ENCODE results near the gene HNRNPH3.
A peak's percentile ranks its signal among the peaks of the same experiment; 100 is the strongest.

Gene HNRNPH3

GRCh38 chr10:68348265-68348741, 16.4 kb downstream of the HNRNPH3 start (continued):
- 0 out of 2 replicates have a peak, but pooled peaks have one; percentile 54 for TF ChIP-seq ZNF280D (tag by site-specific recombination; IDR thresholded peaks at IDR 0.05)
- no peak for TF ChIP-seq ZNF830 (tag by site-specific recombination; IDR thresholded peaks at IDR 0.05; ENCODE audit: low read depth)
- no peak for TF ChIP-seq ZNF473 (tag by site-specific recombination; IDR thresholded peaks at IDR 0.05)
- TF ChIP-seq ZNF660 (tag by site-specific recombination; IDR thresholded peaks at IDR 0.05): 0 out of 2 replicates have a peak, but pooled peaks have one; percentile 19
- 0 out of 2 replicates have a peak, but pooled peaks have one; percentile 63 for TF ChIP-seq SCRT1 (tag by site-specific recombination; IDR thresholded peaks at IDR 0.05; ENCODE audit: borderline replicate concordance)
- TF ChIP-seq SCRT2 (tag by site-specific recombination; IDR thresholded peaks at IDR 0.05): 0 out of 2 replicates have a peak, but pooled peaks have one; percentile 23
- no peak for TF ChIP-seq KLF1 (tag by site-specific recombination; IDR thresholded peaks at IDR 0.05)
- TF ChIP-seq ZBTB1 (tag by site-specific recombination; IDR thresholded peaks at IDR 0.05): no peak
- no peak for TF ChIP-seq ZNF610 (tag by site-specific recombination; IDR thresholded peaks at IDR 0.05; ENCODE audit: borderline replicate concordance)
- TF ChIP-seq ELK4 (IDR thresholded peaks at IDR 0.05; ENCODE audit: borderline replicate concordance, low read depth, low read length): no peak
- TF ChIP-seq ZNF664 (tag by site-specific recombination; IDR thresholded peaks at IDR 0.05): no peak
- no peak for TF ChIP-seq ZNF138 (tag by site-specific recombination; IDR thresholded peaks at IDR 0.05; ENCODE audit: borderline replicate concordance)

- H3K4me1 ChIP-seq (ENCODE audit: control insufficient read depth, insufficient read depth, low read length): no peaks in the 10 kb centered on the region
- peaks cover 42 to 45% of the 10 kb centered on the region in 2 experiments; a peak in 2 of 3 replicates for H3K36me3 ChIP-seq (ENCODE audit: control insufficient read depth in 2 of 2, insufficient read depth in 1 of 2, low read length in 2 of 2)
- no peaks in the 10 kb centered on the region for H3K9me3 ChIP-seq (ENCODE audit: control insufficient read depth, insufficient read depth, low read depth, low read length)
- TF ChIP-seq ZNF624 (tag by site-specific recombination; IDR thresholded peaks at IDR 0.05) (no peak), ZNF121 (tag by site-specific recombination; IDR thresholded peaks at IDR 0.05) (peak; percentile 91)
- ChIA-PET POLR2A (no interaction called here), CTCF (interaction anchor here (0.5 to 0.6 kb wide), 2 partner anchors 99 to 156 kb away, joined by 3 to 7 read pairs; no protein-coding TSS in a partner anchor)
- H3K4me3 ChIP-seq (ENCODE audit: low read depth, low read length): no peak overlapping the region
- no peak overlapping the region for H3K27ac ChIP-seq (ENCODE audit: extremely low read depth, low read depth, low read length)
Measured at GRCh38 chr10:68353537-68353936, 21.7 kb downstream of the HNRNPH3 start.

GRCh38 chr10:68359189-68359588, 27.3 kb downstream of the HNRNPH3 start:
- ChIA-PET CTCF (interaction anchor here (0.7 kb wide), 1 partner anchor 13 kb away, joined by 4 read pairs; no protein-coding TSS in a partner anchor), POLR2A (no interaction called here)
- peaks cover 46 to 54% of the 10 kb centered on the region in 2 experiments for H3K36me3 ChIP-seq (ENCODE audit: control insufficient read depth in 2 of 2, insufficient read depth in 1 of 2, low read length in 2 of 2)
- H3K4me3 ChIP-seq (ENCODE audit: low read depth, low read length): no peak overlapping the region
- no peak overlapping the region for H3K27ac ChIP-seq (ENCODE audit: extremely low read depth, low read depth, low read length)
- H3K4me1 ChIP-seq (ENCODE audit: control insufficient read depth, insufficient read depth, low read length): no peaks in the 10 kb centered on the region
- no peak for TF ChIP-seq SP2 (tag by site-specific recombination; IDR thresholded peaks at IDR 0.05)
- no peak for TF ChIP-seq ZNF449 (tag by site-specific recombination; IDR thresholded peaks at IDR 0.05)
- TF ChIP-seq ZNF155 (tag by site-specific recombination; IDR thresholded peaks at IDR 0.05): no peak
- H3K9me3 ChIP-seq (ENCODE audit: control insufficient read depth, insufficient read depth, low read depth, low read length): no peaks in the 10 kb centered on the region

Data from HEK293 (cell line).